SJCRH30 (cell line): ENCODE data around the gene TCP11L1. TPM values are rescaled to one million over a fixed set of nuclear protein-coding genes. Genes with fewer than 3 reads are reported as not detected.
"Not testable (repeated sequence)": the region's sequence is repeated elsewhere in the genome, so short reads cannot be mapped to it uniquely, and the experiment has no call there.

Experiments used
- DNase-seq, 2 experiments: peaks; one replicate each; pipeline ENCODE4 v3.0.0-alpha.2; 2015 to 2020
- H3K27ac ChIP-seq: fragments of 250-450 bp; sonication (Bioruptor Pico); 2 replicates; pipeline ENCODE4 v1.5.1; 2020; ENCODE audit warnings: mild to moderate bottlenecking, moderate library complexity
- H3K27me3 ChIP-seq: fragments of 250-450 bp; sonication (Bioruptor Pico); 2 replicates; pipeline ENCODE4 v1.5.1; 2020; ENCODE audit warnings: mild to moderate bottlenecking, moderate library complexity
- H3K36me3 ChIP-seq: fragments of 250-450 bp; sonication (Bioruptor Pico); 2 replicates; pipeline ENCODE4 v1.5.1; 2020; ENCODE audit warnings: mild to moderate bottlenecking, moderate library complexity
- H3K4me1 ChIP-seq: fragments of 250-450 bp; sonication (Bioruptor Pico); 2 replicates; pipeline ENCODE4 v1.5.1; 2020; ENCODE audit warnings: mild to moderate bottlenecking, moderate library complexity
- H3K4me3 ChIP-seq: fragments of 250-450 bp; sonication (Bioruptor Pico); 2 replicates; pipeline ENCODE4 v1.5.1; 2020; ENCODE audit warnings: mild to moderate bottlenecking, moderate library complexity
- H3K9me3 ChIP-seq: fragments of 250-450 bp; sonication (Bioruptor Pico); replicated peaks from 2 replicates; pipeline ENCODE4 v1.5.1; 2020; ENCODE audit warnings: mild to moderate bottlenecking, moderate library complexity
- total RNA-seq: library from RNA; depleted of rRNA; stranded (reverse); fragments of >200 nt; shearing (Covaris generic); gene quantifications from 2 replicates; pipeline ENCODE4 v1.2.3, GENCODE V29; 2014; rRNA removed

The TCP11L1 gene
- total RNA-seq, 1 experiment from 2014 or later, result 22.7 TPM

GRCh38 chr11:33068611-33069340 is 29.4 kb downstream of the TCP11L1 start:
- no peaks in the 10 kb centered on the region for H3K9me3 ChIP-seq
- no peak overlapping the region for H3K4me3 ChIP-seq
- no peak overlapping the region for H3K27ac ChIP-seq
- H3K27me3 ChIP-seq, result no peaks in the 10 kb centered on the region
- peaks cover 5% of the 10 kb centered on the region for H3K36me3 ChIP-seq
- DNase-seq, result no peak
- H3K4me1 ChIP-seq, result no peaks in the 10 kb centered on the region

DNA sequence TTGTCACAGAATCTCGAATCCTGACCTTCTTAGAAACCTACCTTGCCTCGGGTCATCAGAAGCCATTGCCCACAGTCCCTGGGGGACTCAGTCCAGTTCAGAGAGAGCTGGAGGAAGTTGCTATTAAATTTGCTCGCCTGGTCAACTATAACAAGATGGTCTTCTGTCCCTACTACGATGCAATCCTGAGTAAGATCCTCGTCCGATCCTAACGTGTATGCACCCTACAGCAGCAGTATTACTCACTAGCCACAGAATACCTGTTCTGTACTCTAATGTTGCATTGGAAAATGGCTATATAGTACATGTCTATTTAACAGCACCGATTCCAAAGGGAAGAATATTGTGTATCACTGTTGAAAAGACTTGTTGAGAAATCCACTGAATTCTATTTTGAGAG is 33.1 kb downstream of the TCP11L1 start:
- Histone ChIP-seq H3K27ac (no peak overlapping the region), H3K36me3 (peaks cover 24% of the 10 kb centered on the region), H3K4me3 (no peak overlapping the region), H3K9me3 (no peaks in the 10 kb centered on the region), H3K27me3 (no peaks in the 10 kb centered on the region), H3K4me1 (no peaks in the 10 kb centered on the region)
- no peak for DNase-seq

GRCh38 chr11:33083918-33084317 is 44.5 kb downstream of the TCP11L1 start:
- H3K9me3 ChIP-seq, result no peaks in the 10 kb centered on the region
- H3K27ac ChIP-seq, result no peak overlapping the region
- no peaks in the 10 kb centered on the region for H3K4me1 ChIP-seq
- H3K4me3 ChIP-seq, result no peak overlapping the region
- peaks cover 27% of the 10 kb centered on the region for H3K36me3 ChIP-seq
- no peak for DNase-seq
- H3K27me3 ChIP-seq, result no peaks in the 10 kb centered on the region

GRCh38 chr11:33086017-33086416 is 46.6 kb downstream of the TCP11L1 start:
- Histone ChIP-seq H3K9me3 (no peaks in the 10 kb centered on the region), H3K4me3 (no peak overlapping the region), H3K4me1 (no peaks in the 10 kb centered on the region), H3K27ac (no peak overlapping the region), H3K36me3 (peaks cover 29% of the 10 kb centered on the region), H3K27me3 (no peaks in the 10 kb centered on the region)
- DNase-seq, result no peak

DNA sequence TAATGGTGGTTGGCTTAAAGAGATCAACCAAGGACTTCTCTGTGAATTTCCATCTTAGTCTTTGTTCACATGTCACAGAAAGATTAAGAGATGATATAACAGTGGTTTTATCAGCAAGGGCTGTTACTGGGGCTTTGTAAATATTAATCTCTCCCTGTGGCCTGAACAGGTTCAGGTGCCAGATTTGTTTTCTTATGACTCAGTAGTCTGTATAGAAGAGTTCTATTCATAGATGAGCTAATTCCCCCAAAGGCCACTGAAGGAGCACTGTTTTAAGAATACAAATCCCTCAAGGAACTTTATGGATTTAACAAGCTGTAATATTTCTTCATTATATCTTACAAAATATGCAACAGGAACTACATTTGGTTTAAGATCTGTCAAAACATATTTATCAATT is 50.4 kb downstream of the TCP11L1 start:
- H3K36me3 ChIP-seq, result peaks cover 15% of the 10 kb centered on the region
- no peak for DNase-seq
- H3K4me3 ChIP-seq, result no peak overlapping the region
- H3K4me1 ChIP-seq, result no peaks in the 10 kb centered on the region
- H3K27ac ChIP-seq, result no peak overlapping the region
- H3K27me3 ChIP-seq, result no peaks in the 10 kb centered on the region
- H3K9me3 ChIP-seq, result no peaks in the 10 kb centered on the region

DNA sequence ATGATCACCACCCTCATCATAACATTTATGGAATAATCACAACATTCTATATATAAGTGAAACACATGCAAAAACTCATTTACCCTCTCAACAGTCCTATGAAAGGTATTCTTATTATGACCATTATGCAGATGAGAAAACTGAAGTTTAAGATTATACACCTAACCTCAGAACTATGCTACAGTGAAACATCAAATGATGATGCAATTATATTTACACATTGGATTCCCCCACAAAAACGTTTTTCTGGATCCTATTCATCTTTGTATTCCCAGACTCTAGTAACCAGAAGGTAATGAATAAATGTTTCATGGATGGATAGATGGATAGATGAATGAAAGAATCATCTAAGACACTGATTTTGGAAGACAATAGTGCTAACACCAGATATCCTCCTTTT is 54.8 kb downstream of the TCP11L1 start:
- Histone ChIP-seq H3K27me3 (no peaks in the 10 kb centered on the region), H3K36me3 (peaks cover 37% of the 10 kb centered on the region), H3K4me3 (no peak overlapping the region), H3K9me3 (no peaks in the 10 kb centered on the region), H3K4me1 (no peaks in the 10 kb centered on the region), H3K27ac (no peak overlapping the region)
- DNase-seq, result no peak

GRCh38 chr11:33103836-33104235 is 64.5 kb downstream of the TCP11L1 start:
- Histone ChIP-seq H3K4me1 (no peaks in the 10 kb centered on the region), H3K27ac (no peak overlapping the region), H3K27me3 (no peaks in the 10 kb centered on the region), H3K36me3 (peaks cover 18% of the 10 kb centered on the region), H3K9me3 (no peaks in the 10 kb centered on the region), H3K4me3 (no peak overlapping the region)
- no peak for DNase-seq

GRCh38 chr11:33109294-33109895 is 70.0 kb downstream of the TCP11L1 start:
- Histone ChIP-seq H3K27me3 (no peaks in the 10 kb centered on the region), H3K36me3 (0 out of 2 replicates have a peak, but pooled peaks cover 2% of the 10 kb centered on the region), H3K4me3 (no peak overlapping the region), H3K4me1 (peaks cover 12% of the 10 kb centered on the region), H3K27ac (no peak overlapping the region), H3K9me3 (no peaks in the 10 kb centered on the region)
- DNase-seq, result no peak

DNA sequence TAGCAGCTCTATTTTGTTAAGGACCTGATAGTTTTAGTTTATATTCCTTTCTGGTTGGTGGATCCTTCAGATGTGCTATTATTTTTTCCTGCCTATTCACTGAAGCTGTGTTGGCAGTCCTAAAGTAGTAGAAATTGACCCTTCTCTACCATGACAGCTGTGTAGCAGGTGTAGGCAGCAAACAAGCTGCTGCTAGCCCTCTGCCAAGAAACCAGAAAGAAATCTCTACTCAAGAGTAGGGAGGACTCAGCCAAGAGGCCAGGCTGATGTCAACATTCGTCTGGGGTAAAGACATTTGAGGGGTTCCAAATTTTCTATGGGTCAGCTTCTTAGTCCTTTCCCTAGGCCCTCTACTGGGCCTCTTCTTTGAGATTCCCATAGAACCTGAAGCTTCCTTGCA is 70.7 kb downstream of the TCP11L1 start:
- Histone ChIP-seq H3K36me3 (0 out of 2 replicates have a peak, but pooled peaks cover 2% of the 10 kb centered on the region), H3K27ac (no peak overlapping the region), H3K9me3 (no peaks in the 10 kb centered on the region), H3K27me3 (no peaks in the 10 kb centered on the region), H3K4me3 (no peak overlapping the region), H3K4me1 (peaks cover 12% of the 10 kb centered on the region)
- DNase-seq, result peak; percentile 35 to 73

GRCh38 chr11:33116535-33116934 is 77.2 kb downstream of the TCP11L1 start:
- Histone ChIP-seq H3K4me1 (no peaks in the 10 kb centered on the region), H3K27ac (no peak overlapping the region), H3K4me3 (no peak overlapping the region), H3K27me3 (no peaks in the 10 kb centered on the region), H3K9me3 (no peaks in the 10 kb centered on the region), H3K36me3 (no peaks in the 10 kb centered on the region)
- no peak for DNase-seq

- not testable (repeated sequence) for H3K27ac ChIP-seq
Observed at GRCh38 chr11:33122696-33123095, 83.3 kb downstream of the TCP11L1 start.

More at GRCh38 chr11:33122696-33123095, 83.3 kb downstream of the TCP11L1 start:
- not testable (repeated sequence) for H3K27me3 ChIP-seq, H3K4me3 ChIP-seq, H3K4me1 ChIP-seq, H3K36me3 ChIP-seq, H3K9me3 ChIP-seq, DNase-seq

Other genes with a start within 250 kb of the TCP11L1 start
- 0.02 TPM in 1 of 2 replicates, not detected in the other for gene CCDC73, start 244.9 kb upstream of the TCP11L1 start, total RNA-seq
- gene PRRG4, start 209.6 kb upstream of the TCP11L1 start, total RNA-seq, result not detected in 2 replicates
- 47.3 and 51.9 TPM in 2 replicates for gene QSER1, start 146.8 kb upstream of the TCP11L1 start, total RNA-seq
- 18.3 and 21.8 TPM in 2 replicates for gene DEPDC7, start 23.7 kb upstream of the TCP11L1 start, total RNA-seq
- gene CSTF3, start 121.9 kb downstream of the TCP11L1 start, total RNA-seq, result 42.7 and 56.1 TPM in 2 replicates
- gene HIPK3, start 217.8 kb downstream of the TCP11L1 start, total RNA-seq, result 51.7 and 55.0 TPM in 2 replicates